CD4-positive, CD25-positive, alpha-beta regulatory T cell (primary cell): ENCODE measurements around the gene NUP160. TPM values are rescaled to one million over a fixed set of nuclear protein-coding genes. Genes with fewer than 3 reads are reported as not detected.
A peak's percentile ranks its signal among the peaks of the same experiment; 100 is the strongest.

Source experiments
- ATAC-seq, 2 donors: fragments of 150-1000 bp; cut with Tn5 transposase; one replicate each; pipeline ENCODE4 v1.10.0; 2021; ENCODE audit warnings: low read depth in 2 of 2, moderate number of reproducible peaks in 2 of 2, moderate library complexity in 1 of 2
- DNase-seq, 3 donors: peaks; one replicate each; pipeline versions ENCODE4 v3.0.0 to v3.0.0-alpha.2; 2012 to 2022; ENCODE audit warnings: mixed read lengths in 1 of 3
- H3K27ac ChIP-seq: one replicate; pipeline ENCODE4 v1.7.0; 2013; ENCODE audit warnings: mild to moderate bottlenecking, low read length; ENCODE audit not compliant: insufficient read depth, poor library complexity, severe bottlenecking
- H3K27me3 ChIP-seq: one replicate; pipeline ENCODE4 v1.7.0; 2013; ENCODE audit warnings: low read length; ENCODE audit not compliant: control insufficient read depth, insufficient read depth
- H3K36me3 ChIP-seq: one replicate; pipeline ENCODE4 v1.7.0; 2013; ENCODE audit warnings: mild to moderate bottlenecking, low read length, moderate library complexity; ENCODE audit not compliant: control insufficient read depth, insufficient read depth
- H3K4me1 ChIP-seq: 2 replicates; pipeline ENCODE4 v1.7.0; 2013; ENCODE audit warnings: mild to moderate bottlenecking, low read length; ENCODE audit not compliant: insufficient read depth, control insufficient read depth, poor library complexity, severe bottlenecking
- H3K4me3 ChIP-seq: one replicate; pipeline ENCODE4 v1.7.0; 2013; ENCODE audit warnings: low read depth, mild to moderate bottlenecking, low read length, moderate library complexity
- H3K9me3 ChIP-seq, 2 experiments: 1 replicate in 1 of 2; 2 replicates in 1 of 2; pipeline ENCODE4 v1.7.0; 2013; ENCODE audit warnings: low read length in 2 of 2, mild to moderate bottlenecking in 1 of 2, moderate library complexity in 1 of 2; ENCODE audit not compliant: control insufficient read depth in 2 of 2
- H3K27ac Mint-ChIP-seq, 3 donors: one replicate each; pipeline ENCODE4 v1.8.0; 2020 to 2022; ENCODE audit warnings: mild to moderate bottlenecking in 3 of 3, mixed read lengths in 3 of 3, moderate library complexity in 2 of 3
- H3K27me3 Mint-ChIP-seq: one replicate; pipeline ENCODE4 v1.8.0; 2022; ENCODE audit warnings: mild to moderate bottlenecking, mixed read lengths
- H3K36me3 Mint-ChIP-seq: one replicate; pipeline ENCODE4 v1.8.0; 2020; ENCODE audit warnings: mixed read lengths
- H3K4me1 Mint-ChIP-seq, 4 donors: one replicate each; pipeline ENCODE4 v1.8.0; 2020 to 2022; ENCODE audit warnings: mixed read lengths in 4 of 4, mild to moderate bottlenecking in 1 of 4
- H3K4me3 Mint-ChIP-seq, 4 donors: one replicate each; pipeline ENCODE4 v1.8.0; 2020 to 2022; ENCODE audit warnings: mild to moderate bottlenecking in 4 of 4, mixed read lengths in 4 of 4, moderate library complexity in 3 of 4
- H3K9me3 Mint-ChIP-seq, 7 donors: one replicate each; pipeline ENCODE4 v1.8.0; 2020 to 2022; ENCODE audit warnings: mixed read lengths in 7 of 7, mild to moderate bottlenecking in 3 of 7, moderate library complexity in 2 of 7
- polyA plus RNA-seq, 4 donors: library from polyadenylated mRNA; unstranded; fragments of 300-500 nt; fragmentation: Illumina TruSeq; gene quantifications; one replicate each; pipeline ENCODE4 v1.2.3, GENCODE V29; 2021
- total RNA-seq: library from RNA; stranded (reverse); gene quantifications from one replicate; pipeline ENCODE4 v1.2.3, GENCODE V29; 2022

Gene NUP160
- total and polyA plus RNA-seq, 5 donors from 2014 or later = 23.5 to 43.0 (median 25.0) TPM

DNA sequence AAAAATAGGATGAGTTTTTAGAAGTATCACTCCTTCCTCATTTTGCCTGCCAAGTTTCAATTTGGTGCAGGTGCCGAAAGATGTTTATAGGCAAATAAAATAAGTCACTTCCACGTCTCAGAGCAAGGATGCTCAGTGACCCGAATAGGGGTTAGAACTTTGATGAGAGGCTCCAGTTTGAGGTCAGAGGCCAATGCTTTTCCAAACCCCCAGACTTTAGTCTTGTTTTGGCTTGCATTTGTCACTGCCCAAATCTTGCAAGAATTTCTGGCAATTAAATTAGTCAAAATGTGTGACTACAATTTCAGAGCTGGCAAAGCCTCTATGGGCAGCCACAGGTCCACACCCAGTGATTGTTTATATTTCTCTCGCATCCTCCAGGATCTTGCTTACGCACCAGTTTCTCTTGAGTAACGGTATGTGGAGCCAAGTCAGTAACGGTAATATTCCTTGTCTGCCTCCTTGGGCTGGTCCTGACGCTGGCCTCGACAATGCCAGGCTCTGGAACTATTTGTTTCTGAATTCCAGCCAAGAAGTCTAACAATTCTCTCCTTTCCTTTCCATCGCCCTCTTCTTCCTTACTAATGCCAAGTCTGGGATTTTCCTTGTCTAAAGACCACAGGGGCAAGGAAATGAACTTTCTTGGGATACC lies 9.9 kb upstream of the NUP160 start:
- H3K27me3 ChIP-seq = no peaks in the 10 kb centered on the region
- H3K4me3 ChIP-seq = no peak overlapping the region
- peaks cover 6% of the 10 kb centered on the region for H3K4me1 ChIP-seq
- H3K4me1 Mint-ChIP-seq = peaks cover 0 to 19% (median 6%) of the 10 kb centered on the region in 4 donors
- H3K9me3 ChIP-seq = no peaks in the 10 kb centered on the region
- H3K27me3 Mint-ChIP-seq = peaks cover 18% of the 10 kb centered on the region
- no peak overlapping the region for H3K4me3 Mint-ChIP-seq
- ATAC-seq (no peak), DNase-seq (no peak)
- H3K36me3 Mint-ChIP-seq = no peaks in the 10 kb centered on the region
- H3K36me3 ChIP-seq = no peaks in the 10 kb centered on the region
- no peak overlapping the region for H3K27ac ChIP-seq
- no peak overlapping the region for H3K27ac Mint-ChIP-seq
- H3K9me3 Mint-ChIP-seq = no peaks in the 10 kb centered on the region

DNA sequence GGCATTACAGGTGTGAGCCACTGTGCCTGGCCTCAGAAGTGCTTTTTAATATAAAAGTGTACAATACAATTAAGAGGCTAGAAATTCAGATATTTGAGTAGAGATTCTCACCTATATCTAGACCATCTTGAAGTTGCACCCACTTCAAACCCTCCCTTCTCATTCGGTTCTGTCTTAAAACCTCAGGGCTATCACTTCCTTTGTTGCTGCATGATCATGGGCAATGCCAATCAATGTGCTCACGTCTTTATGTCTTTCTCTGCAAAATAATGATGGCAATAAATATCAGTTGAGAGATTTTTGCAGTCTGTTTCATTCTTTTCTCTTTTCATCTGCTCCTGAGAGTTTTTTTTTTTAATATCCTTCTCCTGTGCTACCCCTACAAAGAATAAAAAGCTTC lies 9.3 kb upstream of the NUP160 start:
- H3K27ac Mint-ChIP-seq = no peak overlapping the region
- no peak overlapping the region for H3K4me3 Mint-ChIP-seq
- H3K27ac ChIP-seq = no peak overlapping the region
- H3K9me3 ChIP-seq = no peaks in the 10 kb centered on the region
- peaks cover 18% of the 10 kb centered on the region for H3K27me3 Mint-ChIP-seq
- no peaks in the 10 kb centered on the region for H3K36me3 Mint-ChIP-seq
- no peak overlapping the region for H3K4me3 ChIP-seq
- ATAC-seq = no peak
- no peaks in the 10 kb centered on the region for H3K36me3 ChIP-seq
- H3K4me1 ChIP-seq = peaks cover 1% of the 10 kb centered on the region
- H3K27me3 ChIP-seq = no peaks in the 10 kb centered on the region
- H3K9me3 Mint-ChIP-seq = no peaks in the 10 kb centered on the region
- H3K4me1 Mint-ChIP-seq = peaks cover 0 to 14% (median 7%) of the 10 kb centered on the region in 4 donors
- no peak for DNase-seq

DNA sequence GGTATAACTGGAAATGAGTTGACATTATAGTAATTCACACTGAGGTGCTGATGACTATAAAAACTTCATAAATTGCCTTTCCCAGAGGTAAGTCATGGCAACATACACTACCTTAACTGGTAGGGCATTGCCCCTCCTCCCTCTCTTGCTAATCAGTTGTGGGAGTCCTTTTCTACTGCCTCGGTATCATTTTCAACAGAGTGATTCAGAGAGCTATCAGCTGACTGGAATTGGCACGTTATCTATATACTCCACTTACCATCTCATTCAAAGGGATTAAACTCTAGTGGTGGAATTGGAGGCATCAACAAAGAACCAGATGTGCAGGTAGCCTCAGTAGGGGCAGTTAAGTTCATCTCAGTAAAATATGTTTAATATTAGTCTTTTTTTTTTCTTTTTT lies 8.0 kb upstream of the NUP160 start:
- Histone ChIP-seq H3K4me3 (no peak overlapping the region), H3K9me3 (no peaks in the 10 kb centered on the region), H3K4me1 (peaks cover 1% of the 10 kb centered on the region), H3K36me3 (no peaks in the 10 kb centered on the region), H3K27me3 (no peaks in the 10 kb centered on the region), H3K27ac (no peak overlapping the region)
- Mint-ChIP-seq H3K27ac (no peak overlapping the region), H3K4me1 (peaks cover 5 to 17% (median 10%) of the 10 kb centered on the region in 4 donors), H3K4me3 (no peak overlapping the region), H3K27me3 (peaks cover 10% of the 10 kb centered on the region), H3K36me3 (no peaks in the 10 kb centered on the region), H3K9me3 (no peaks in the 10 kb centered on the region)
- no peak for ATAC-seq
- DNase-seq = no peak

- H3K9me3 Mint-ChIP-seq = no peaks in the 10 kb centered on the region
- Histone ChIP-seq H3K4me3 (no peak overlapping the region), H3K9me3 (no peaks in the 10 kb centered on the region), H3K4me1 (peaks cover 15% of the 10 kb centered on the region), H3K27me3 (no peaks in the 10 kb centered on the region), H3K36me3 (no peaks in the 10 kb centered on the region), H3K27ac (no peak overlapping the region)
- H3K4me3 Mint-ChIP-seq = no peak overlapping the region
- H3K36me3 Mint-ChIP-seq = no peaks in the 10 kb centered on the region
- ATAC-seq (no peak), DNase-seq (no peak)
- peaks cover 11 to 28% (median 22%) of the 10 kb centered on the region in 4 donors for H3K4me1 Mint-ChIP-seq
- H3K27ac Mint-ChIP-seq = no peak overlapping the region
- peaks cover 6% of the 10 kb centered on the region for H3K27me3 Mint-ChIP-seq
Measured at GRCh38 chr11:47854667-47855066, 6.5 kb upstream of the NUP160 start.

DNA sequence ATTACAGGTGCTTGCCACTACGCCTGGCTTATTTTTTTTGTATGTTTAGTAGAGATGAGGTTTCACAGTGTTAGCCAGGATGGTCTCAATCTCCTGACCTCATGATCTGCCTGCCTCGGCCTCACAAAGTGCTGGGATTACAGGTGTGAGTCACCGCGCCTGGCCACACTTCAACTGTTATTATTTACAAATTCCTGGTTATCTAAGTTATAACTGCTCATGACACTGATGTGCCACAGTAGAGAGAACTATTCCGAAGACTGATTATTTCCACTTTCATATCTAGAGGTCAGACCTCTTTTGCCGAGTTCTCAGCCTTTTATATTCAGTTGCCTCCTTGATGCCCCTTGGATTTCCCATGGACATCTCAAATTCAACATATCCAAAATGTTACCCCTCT lies 3.9 kb upstream of the NUP160 start:
- no peaks in the 10 kb centered on the region for H3K36me3 Mint-ChIP-seq
- Histone ChIP-seq H3K4me1 (peaks cover 28% of the 10 kb centered on the region), H3K27me3 (no peaks in the 10 kb centered on the region), H3K4me3 (no peak overlapping the region), H3K36me3 (no peaks in the 10 kb centered on the region), H3K9me3 (no peaks in the 10 kb centered on the region), H3K27ac (peak overlapping the region; percentile 67)
- peak overlapping the region in 1 of 4 donors; percentile 82 for H3K4me3 Mint-ChIP-seq
- DNase-seq (no peak), ATAC-seq (no peak)
- H3K27me3 Mint-ChIP-seq = no peaks in the 10 kb centered on the region
- H3K27ac Mint-ChIP-seq = peak overlapping the region in 2 of 3 donors; percentile 85 to 99
- H3K4me1 Mint-ChIP-seq = peaks cover 20 to 48% (median 33%) of the 10 kb centered on the region in 4 donors
- H3K9me3 Mint-ChIP-seq = no peaks in the 10 kb centered on the region

DNA sequence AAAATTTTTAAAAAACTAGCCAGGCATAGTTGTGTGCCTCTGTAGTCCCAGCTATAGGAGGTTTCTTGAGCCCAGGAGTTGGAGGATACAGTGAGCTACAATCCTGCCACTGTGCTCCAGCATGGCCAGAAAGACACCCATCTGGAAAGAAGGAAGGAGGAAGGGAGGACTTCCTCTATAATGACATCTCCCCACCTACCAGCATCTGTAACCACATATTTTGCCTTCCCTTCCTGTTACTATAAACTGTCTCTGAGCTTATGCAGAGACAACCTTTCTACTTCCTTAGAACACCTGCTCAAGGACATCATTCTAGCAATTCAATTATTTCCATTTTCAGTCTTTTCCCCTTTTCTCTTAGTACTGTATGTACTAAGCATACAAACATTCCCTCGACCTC lies 2.2 kb upstream of the NUP160 start:
- H3K4me1 Mint-ChIP-seq = peaks cover 27 to 64% (median 41%) of the 10 kb centered on the region in 4 donors
- H3K4me3 Mint-ChIP-seq = peak overlapping the region; percentile 72 to 99 (median 98)
- ATAC-seq (peak in 1 of 2 donors; percentile 10), DNase-seq (peak in 1 of 3 donors; percentile 64)
- Histone ChIP-seq H3K27ac (peak overlapping the region; percentile 67), H3K4me1 (peaks cover 32% of the 10 kb centered on the region), H3K36me3 (peaks cover 11% of the 10 kb centered on the region), H3K4me3 (peak overlapping the region; percentile 45), H3K27me3 (no peaks in the 10 kb centered on the region), H3K9me3 (no peaks in the 10 kb centered on the region)
- H3K36me3 Mint-ChIP-seq = peaks cover 4% of the 10 kb centered on the region
- peak overlapping the region; percentile 87 to 99 (median 88) for H3K27ac Mint-ChIP-seq
- H3K9me3 Mint-ChIP-seq = no peaks in the 10 kb centered on the region
- no peaks in the 10 kb centered on the region for H3K27me3 Mint-ChIP-seq

DNA sequence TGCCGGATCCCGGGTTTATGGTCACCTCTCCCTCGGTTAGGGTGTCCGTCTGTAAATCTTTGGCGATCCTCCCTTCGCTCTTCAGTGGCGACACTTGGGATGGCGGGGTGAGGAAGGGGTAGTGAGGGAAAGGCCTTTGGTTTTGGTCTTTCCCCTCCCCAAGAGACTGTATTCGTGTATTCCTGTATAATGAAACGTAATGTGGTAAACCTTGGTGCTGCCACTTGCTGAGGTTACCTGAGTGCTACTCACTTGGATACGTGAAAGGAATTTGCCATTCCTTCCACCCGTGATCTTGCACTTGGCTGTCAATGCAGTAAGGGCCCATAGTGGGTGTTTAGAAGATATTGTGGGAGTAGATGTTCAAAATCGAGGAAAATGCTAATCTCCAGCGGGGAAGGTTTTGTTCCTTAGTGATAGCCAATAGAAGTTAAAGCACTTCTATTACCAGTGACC lies 578 bp upstream of the NUP160 start:
- Mint-ChIP-seq H3K4me1 (peaks cover 27 to 67% (median 41%) of the 10 kb centered on the region in 4 donors), H3K9me3 (no peaks in the 10 kb centered on the region), H3K27me3 (no peaks in the 10 kb centered on the region), H3K4me3 (peak overlapping the region; percentile 98 to 99 (median 99)), H3K36me3 (peaks cover 4% of the 10 kb centered on the region), H3K27ac (peak overlapping the region; percentile 99 to 100 (median 99))
- Histone ChIP-seq H3K4me1 (peaks cover 37% of the 10 kb centered on the region), H3K4me3 (peak overlapping the region; percentile 87), H3K9me3 (no peaks in the 10 kb centered on the region), H3K27ac (peak overlapping the region; percentile 91), H3K27me3 (no peaks in the 10 kb centered on the region), H3K36me3 (peaks cover 22% of the 10 kb centered on the region)
- DNase-seq = no peak
- ATAC-seq = no peak

- Mint-ChIP-seq H3K27ac (peak overlapping the region; percentile 99 to 100 (median 99)), H3K27me3 (no peaks in the 10 kb centered on the region), H3K4me3 (peak overlapping the region; percentile 98 to 99 (median 99)), H3K9me3 (no peaks in the 10 kb centered on the region), H3K36me3 (peaks cover 4% of the 10 kb centered on the region), H3K4me1 (peaks cover 21 to 63% (median 36%) of the 10 kb centered on the region in 4 donors)
- peaks cover 37% of the 10 kb centered on the region for H3K4me1 ChIP-seq
- no peaks in the 10 kb centered on the region for H3K27me3 ChIP-seq
- H3K9me3 ChIP-seq = no peaks in the 10 kb centered on the region
- peak overlapping the region; percentile 91 for H3K27ac ChIP-seq
- no peak for DNase-seq
- peaks cover 34% of the 10 kb centered on the region for H3K36me3 ChIP-seq
- H3K4me3 ChIP-seq = peak overlapping the region; percentile 99
- ATAC-seq = no peak
Measured at GRCh38 chr11:47847537-47847891, 636 bp downstream of the NUP160 start.
